ENCODE measurements around the gene PIK3C2G.

GRCh38 chr12:18383203-18383602 lies 121.9 kb downstream of the PIK3C2G start:
- TF ChIP-seq EZH2 (IDR thresholded peaks at IDR 0.05; ENCODE audit: insufficient read depth, poor library complexity, severe bottlenecking) (no peak), EZH2phosphoT487 (IDR thresholded peaks at IDR 0.05; ENCODE audit: insufficient read depth, low read depth) (0 out of 2 replicates have a peak, but pooled peaks have one; percentile 66)
